ENCODE measurements around the gene PAOX.
"Not testable (repeated sequence)": the region's sequence is repeated elsewhere in the genome, so short reads cannot be mapped to it uniquely, and the experiment has no call there.

The PAOX gene

DNA sequence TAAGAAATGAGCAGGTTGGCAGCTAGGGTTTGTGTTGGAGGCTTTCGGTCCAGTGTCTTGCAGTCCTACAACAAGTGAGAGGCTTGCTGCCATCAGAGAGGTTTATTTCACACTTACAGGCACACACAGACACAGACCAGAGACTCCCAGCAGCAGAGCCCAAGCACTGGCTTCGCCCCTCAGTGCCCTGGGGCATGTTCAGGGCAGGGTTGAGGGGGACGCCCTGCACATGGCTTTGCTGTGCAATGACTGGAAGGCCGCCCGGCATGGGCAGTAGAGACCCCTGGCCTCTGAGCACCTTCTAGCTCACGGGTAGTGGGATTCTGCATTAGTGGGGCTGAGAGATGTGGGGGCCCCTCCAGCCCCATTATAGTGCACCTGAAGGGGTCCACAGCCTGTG, 41.5 kb downstream of the PAOX start:
- no peaks in the 10 kb centered on the region for H3K4me1 ChIP-seq (ENCODE audit: insufficient read depth, low read length)
- no peaks in the 10 kb centered on the region for H3K9me3 ChIP-seq (ENCODE audit: low read length)
- H3K9ac ChIP-seq (ENCODE audit: low read length), result no peak overlapping the region
- H3K4me3 ChIP-seq (ENCODE audit: low read depth in 1 of 2, low read length in 2 of 2), result no peak overlapping the region
- peaks cover 13% of the 10 kb centered on the region for H3K36me3 ChIP-seq (ENCODE audit: insufficient read depth, low read length)
- H3K27ac ChIP-seq (ENCODE audit: low read depth, low read length), result no peak overlapping the region
- H3K27me3 ChIP-seq (ENCODE audit: control insufficient read depth in 1 of 2, insufficient read depth in 2 of 2, low read length in 2 of 2), result peaks cover 0 to 8% of the 10 kb centered on the region in 2 donors

DNA sequence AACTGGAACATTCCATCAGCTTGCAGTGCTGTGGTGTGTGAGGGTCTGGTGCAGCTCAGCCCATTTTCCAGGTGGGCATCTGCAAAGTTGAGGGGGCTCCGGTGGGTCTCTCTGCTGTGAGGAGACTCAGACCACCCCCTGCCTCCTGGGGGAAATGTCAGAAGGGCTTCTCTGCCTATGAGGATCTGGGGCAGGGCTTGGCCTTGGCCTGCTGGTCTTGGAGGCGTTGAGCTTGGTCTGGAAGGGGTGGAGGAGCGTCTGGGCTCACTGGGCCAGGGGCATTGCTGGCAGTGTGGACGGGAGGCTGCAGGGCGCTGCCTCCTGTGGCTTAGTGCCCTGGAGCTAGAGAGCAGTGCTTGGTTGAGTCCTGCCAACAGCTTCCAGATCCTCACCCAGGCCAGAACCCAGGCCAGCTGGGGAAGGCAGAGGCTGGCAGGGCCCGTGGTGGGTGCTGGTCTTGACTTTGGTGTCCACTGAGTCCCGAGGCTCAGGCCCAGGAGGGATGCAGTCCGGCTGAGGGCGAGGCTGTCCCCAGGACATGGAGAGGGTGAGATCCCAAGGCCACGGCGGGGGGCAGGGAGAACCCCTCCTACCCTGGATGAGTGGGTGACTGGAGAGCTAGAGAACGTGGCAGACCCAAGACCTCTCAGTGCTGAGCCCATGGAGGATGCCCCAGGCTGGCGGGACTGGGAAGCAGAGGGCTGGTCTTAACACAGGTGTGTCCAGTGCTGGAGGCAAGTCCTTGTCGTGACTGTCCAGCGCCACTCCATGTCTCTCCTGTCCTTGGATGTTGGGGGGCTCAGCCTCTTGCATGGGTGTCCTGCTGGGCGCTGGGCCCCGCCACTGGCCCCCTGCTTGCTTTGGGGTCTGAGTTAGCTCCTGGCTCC, 42.5 kb downstream of the PAOX start:
- H3K9me3 ChIP-seq (ENCODE audit: low read length), result no peaks in the 10 kb centered on the region
- H3K27ac ChIP-seq (ENCODE audit: low read depth, low read length), result no peak overlapping the region
- H3K4me3 ChIP-seq (ENCODE audit: low read depth in 1 of 2, low read length in 2 of 2), result no peak overlapping the region
- peaks cover 13% of the 10 kb centered on the region for H3K36me3 ChIP-seq (ENCODE audit: insufficient read depth, low read length)
- peaks cover 0 to 8% of the 10 kb centered on the region in 2 donors for H3K27me3 ChIP-seq (ENCODE audit: control insufficient read depth in 1 of 2, insufficient read depth in 2 of 2, low read length in 2 of 2)
- H3K9ac ChIP-seq (ENCODE audit: low read length), result no peak overlapping the region
- no peaks in the 10 kb centered on the region for H3K4me1 ChIP-seq (ENCODE audit: insufficient read depth, low read length)

DNA sequence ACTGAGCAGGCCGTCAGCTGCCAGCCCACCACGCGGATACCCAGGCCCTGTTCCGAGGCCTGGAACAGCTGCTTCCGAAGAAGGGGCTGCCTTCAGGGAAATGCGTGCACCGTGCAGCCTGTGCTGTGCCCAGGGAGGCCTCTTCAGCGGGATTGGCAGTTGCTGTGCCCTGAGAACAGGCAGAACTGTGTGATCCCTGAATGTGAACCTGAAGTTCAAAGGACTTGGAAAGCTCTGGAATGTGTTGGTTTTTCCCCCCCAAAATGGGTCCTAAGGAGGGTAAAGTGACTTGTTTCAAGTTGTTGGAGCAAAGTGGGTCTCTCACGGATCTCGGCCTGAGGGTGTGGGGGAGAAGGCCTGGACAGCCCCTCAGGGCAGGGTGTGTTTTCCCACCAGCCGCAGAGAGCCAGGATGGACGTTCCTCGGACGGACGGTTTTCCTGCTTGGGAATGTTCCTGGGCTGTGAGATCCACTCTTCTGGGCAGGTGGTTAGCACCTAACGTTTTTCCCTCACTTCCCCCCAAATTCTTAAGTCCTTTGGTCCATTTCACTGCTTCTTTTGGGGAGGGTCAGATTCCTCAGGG, 43.3 kb downstream of the PAOX start:
- H3K9ac ChIP-seq (ENCODE audit: low read length), result no peak overlapping the region
- peaks cover 13% of the 10 kb centered on the region for H3K36me3 ChIP-seq (ENCODE audit: insufficient read depth, low read length)
- no peaks in the 10 kb centered on the region for H3K9me3 ChIP-seq (ENCODE audit: low read length)
- peaks cover 0 to 8% of the 10 kb centered on the region in 2 donors for H3K27me3 ChIP-seq (ENCODE audit: control insufficient read depth in 1 of 2, insufficient read depth in 2 of 2, low read length in 2 of 2)
- no peak overlapping the region for H3K4me3 ChIP-seq (ENCODE audit: low read depth in 1 of 2, low read length in 2 of 2)
- no peak overlapping the region for H3K27ac ChIP-seq (ENCODE audit: low read depth, low read length)
- H3K4me1 ChIP-seq (ENCODE audit: insufficient read depth, low read length), result no peaks in the 10 kb centered on the region

DNA sequence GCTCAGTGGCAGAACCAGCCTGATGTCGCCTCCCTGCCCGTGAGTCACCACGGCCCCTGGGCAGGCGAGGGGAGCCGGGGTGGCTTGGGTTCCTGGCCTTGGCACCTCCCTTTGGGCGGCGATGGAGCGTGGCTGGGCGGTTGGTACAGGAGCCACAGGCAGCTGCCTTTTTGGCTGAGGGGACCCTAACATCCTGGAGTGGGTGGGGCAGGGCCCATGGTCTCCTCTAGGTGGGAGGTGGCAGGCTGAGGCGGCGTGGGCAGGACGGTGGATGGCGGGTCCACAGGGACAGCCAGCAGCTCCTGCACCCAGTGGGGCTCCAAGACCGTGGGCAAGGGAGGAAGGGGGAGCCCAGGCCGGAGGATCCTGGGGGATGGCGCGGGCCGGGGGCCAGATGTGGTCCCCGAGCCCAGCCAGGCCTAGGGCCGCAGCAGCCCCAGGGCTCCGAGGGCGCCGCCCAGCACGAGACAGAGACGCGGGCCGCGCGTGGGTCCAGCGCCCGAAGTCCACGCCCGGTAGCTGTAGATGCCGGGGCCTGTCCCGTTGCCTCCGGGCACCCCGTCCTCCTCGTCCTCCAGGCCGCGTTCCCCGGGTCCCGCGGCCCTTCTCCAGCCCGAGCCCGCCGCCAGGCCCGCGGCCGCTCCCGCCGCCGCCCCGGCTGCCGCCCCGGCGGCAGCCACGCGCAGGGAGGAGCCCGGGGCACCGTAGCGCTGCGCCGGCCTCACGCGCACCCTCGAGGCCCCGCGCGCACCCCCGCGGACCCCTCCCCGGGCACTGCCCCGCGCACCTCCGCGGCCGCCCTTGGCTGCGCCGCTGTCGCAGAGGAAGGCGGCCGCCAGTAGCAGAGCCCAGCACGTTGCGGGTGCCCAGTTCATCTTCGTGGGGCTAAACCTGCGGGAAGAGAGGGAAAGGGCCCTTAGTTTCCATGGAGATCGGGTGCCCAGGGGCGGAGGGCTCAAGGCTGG, 44.0 kb downstream of the PAOX start:
- Histone ChIP-seq H3K4me3 (ENCODE audit: low read depth in 1 of 2, low read length in 2 of 2) (no peak overlapping the region), H3K27ac (ENCODE audit: low read depth, low read length) (no peak overlapping the region), H3K4me1 (ENCODE audit: insufficient read depth, low read length) (no peaks in the 10 kb centered on the region), H3K9ac (ENCODE audit: low read length) (no peak overlapping the region), H3K27me3 (ENCODE audit: control insufficient read depth in 1 of 2, insufficient read depth in 2 of 2, low read length in 2 of 2) (peaks cover 0 to 8% of the 10 kb centered on the region in 2 donors), H3K36me3 (ENCODE audit: insufficient read depth, low read length) (peaks cover 13% of the 10 kb centered on the region), H3K9me3 (ENCODE audit: low read length) (no peaks in the 10 kb centered on the region)

DNA sequence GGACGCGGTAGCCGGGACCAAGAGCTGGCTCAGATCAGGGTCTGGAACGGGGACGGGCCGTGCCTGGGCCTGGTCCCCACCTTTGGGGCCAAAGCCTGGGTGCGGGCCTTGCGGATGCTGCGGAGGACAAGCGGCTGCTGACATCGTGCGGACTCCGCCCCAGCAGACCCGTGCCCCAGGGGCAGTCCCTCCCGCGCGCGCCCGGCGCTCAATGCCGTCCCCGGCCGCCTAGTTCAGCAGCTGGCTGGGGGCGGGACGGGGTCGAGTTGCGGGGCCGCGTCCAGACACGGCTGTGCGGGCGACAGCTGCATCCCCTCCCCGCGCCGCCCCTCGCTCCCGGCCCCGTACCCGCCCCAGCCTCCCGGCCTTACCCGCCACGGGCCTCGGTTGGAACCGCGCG, 45.0 kb downstream of the PAOX start:
- H3K27ac ChIP-seq (ENCODE audit: low read depth, low read length); H3K27me3 ChIP-seq (ENCODE audit: control insufficient read depth in 1 of 2, insufficient read depth in 2 of 2, low read length in 2 of 2); H3K4me1 ChIP-seq (ENCODE audit: insufficient read depth, low read length); H3K9me3 ChIP-seq (ENCODE audit: low read length); H3K4me3 ChIP-seq (ENCODE audit: low read depth in 1 of 2, low read length in 2 of 2); H3K9ac ChIP-seq (ENCODE audit: low read length): not testable (repeated sequence)
- H3K36me3 ChIP-seq (ENCODE audit: insufficient read depth, low read length), result peaks cover 13% of the 10 kb centered on the region

DNA sequence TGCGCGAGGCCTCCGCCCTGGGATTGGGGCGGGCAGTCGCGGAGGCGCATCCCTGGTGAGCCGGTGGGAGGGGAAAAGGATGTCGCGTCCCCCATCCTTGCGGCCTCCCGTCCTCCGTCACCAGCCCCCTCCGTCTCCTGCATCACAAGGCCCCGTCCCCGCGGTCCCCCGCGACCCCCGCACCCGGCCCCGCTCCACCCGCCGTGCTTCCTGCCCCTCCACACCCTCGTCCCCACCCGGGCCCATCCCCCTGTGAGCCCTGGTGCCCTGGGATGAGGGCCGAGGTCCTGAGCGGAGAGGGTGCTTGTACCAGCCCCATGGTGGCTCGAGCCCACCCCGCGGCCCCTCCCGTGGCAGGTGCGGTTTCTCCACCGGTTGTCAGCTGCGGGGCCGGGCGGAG, 45.5 kb downstream of the PAOX start, which contains the start of gene SPRN:
TSS of gene SPRN (minus strand) at position 25 of the 400 bp plus-strand sequence. CDS start 944 bp downstream, outside the sequence.
- H3K36me3 ChIP-seq (ENCODE audit: insufficient read depth, low read length), result peaks cover 13% of the 10 kb centered on the region
- H3K9me3 ChIP-seq (ENCODE audit: low read length); H3K27me3 ChIP-seq (ENCODE audit: control insufficient read depth in 1 of 2, insufficient read depth in 2 of 2, low read length in 2 of 2); H3K4me3 ChIP-seq (ENCODE audit: low read depth in 1 of 2, low read length in 2 of 2); H3K9ac ChIP-seq (ENCODE audit: low read length); H3K27ac ChIP-seq (ENCODE audit: low read depth, low read length); H3K4me1 ChIP-seq (ENCODE audit: insufficient read depth, low read length): not testable (repeated sequence)

DNA sequence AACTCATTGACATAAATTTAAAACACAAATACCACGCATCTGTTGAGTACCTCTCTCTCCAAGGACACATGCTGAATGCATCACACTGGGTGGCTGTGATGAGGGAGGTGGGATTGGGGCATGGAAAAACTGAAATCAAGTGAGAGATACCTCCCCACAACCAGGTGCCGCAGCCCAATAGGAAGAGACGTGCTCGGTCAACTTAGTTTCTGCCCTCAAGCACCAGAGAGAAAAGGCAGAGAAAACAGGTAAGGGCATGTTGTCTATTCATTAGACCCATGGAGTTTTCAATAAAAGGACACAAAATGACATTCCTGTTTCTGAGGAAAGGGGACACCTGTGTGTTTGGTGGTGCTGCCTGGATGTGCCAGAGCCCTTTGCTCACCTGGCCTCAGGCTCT, 50.5 kb downstream of the PAOX start:
- H3K4me1 ChIP-seq (ENCODE audit: insufficient read depth, low read length); H3K27me3 ChIP-seq (ENCODE audit: control insufficient read depth in 1 of 2, insufficient read depth in 2 of 2, low read length in 2 of 2); H3K9me3 ChIP-seq (ENCODE audit: low read length); H3K9ac ChIP-seq (ENCODE audit: low read length); H3K27ac ChIP-seq (ENCODE audit: low read depth, low read length); H3K36me3 ChIP-seq (ENCODE audit: insufficient read depth, low read length); H3K4me3 ChIP-seq (ENCODE audit: low read depth in 1 of 2, low read length in 2 of 2): not testable (repeated sequence)

DNA sequence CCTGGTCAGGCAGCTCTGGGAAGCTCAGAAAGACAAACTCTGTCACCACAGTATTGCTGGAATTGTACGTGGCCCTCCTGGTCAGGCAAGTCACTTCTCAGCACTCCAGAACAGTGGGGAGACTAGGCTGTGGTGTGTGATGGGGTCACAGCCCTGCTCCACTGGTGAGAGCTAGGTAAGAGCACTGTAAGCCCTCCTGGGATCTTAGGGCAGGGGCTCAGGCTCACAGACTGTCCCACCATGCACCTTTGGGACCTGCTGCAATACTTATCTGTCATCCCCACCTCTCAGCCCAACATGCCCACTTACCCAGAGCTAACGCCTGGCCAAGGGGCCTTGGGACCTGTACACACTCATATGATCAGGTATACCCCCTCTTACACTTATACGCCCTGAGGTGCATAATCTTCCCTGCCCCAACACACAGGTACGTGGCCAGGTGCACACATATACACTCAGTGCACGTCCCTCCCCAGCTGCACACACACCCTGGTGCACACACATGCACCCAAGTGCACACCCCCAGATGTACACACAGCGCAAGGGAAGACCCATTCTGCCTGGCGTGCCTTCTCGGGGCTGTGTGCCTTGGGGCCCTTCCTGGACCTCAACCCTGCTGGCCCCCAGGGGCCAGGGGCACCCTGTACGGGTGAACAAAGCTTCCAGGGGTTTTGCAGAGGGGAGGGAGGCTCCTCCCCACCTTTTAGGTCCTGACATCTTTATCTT, 53.0 kb downstream of the PAOX start:
- not testable (repeated sequence) for H3K36me3 ChIP-seq (ENCODE audit: insufficient read depth, low read length); H3K4me1 ChIP-seq (ENCODE audit: insufficient read depth, low read length); H3K9me3 ChIP-seq (ENCODE audit: low read length); H3K27me3 ChIP-seq (ENCODE audit: control insufficient read depth in 1 of 2, insufficient read depth in 2 of 2, low read length in 2 of 2); H3K4me3 ChIP-seq (ENCODE audit: low read depth in 1 of 2, low read length in 2 of 2); H3K27ac ChIP-seq (ENCODE audit: low read depth, low read length); H3K9ac ChIP-seq (ENCODE audit: low read length)

DNA sequence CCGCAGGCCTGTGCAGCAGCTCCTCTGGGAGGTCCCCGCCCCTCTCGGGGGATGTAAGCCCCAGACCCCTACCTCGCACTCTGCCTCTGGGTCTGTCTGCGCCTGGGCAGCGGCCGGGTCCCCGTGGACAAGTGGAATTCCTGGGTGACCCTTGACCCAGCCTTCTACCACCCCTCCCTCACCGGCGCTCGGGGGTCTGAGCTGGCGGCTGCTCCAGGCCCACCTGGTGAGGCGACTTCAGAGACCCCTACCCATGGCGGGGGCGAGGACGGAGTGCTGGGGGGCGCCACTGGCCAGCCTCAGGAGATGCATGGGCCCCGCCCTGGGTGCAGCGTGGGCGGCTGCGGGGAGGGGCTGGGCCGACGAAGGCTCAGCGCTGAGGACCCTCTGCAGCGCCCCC, 53.7 kb downstream of the PAOX start:
- H3K36me3 ChIP-seq (ENCODE audit: insufficient read depth, low read length); H3K27ac ChIP-seq (ENCODE audit: low read depth, low read length); H3K9me3 ChIP-seq (ENCODE audit: low read length); H3K4me1 ChIP-seq (ENCODE audit: insufficient read depth, low read length); H3K4me3 ChIP-seq (ENCODE audit: low read depth in 1 of 2, low read length in 2 of 2); H3K27me3 ChIP-seq (ENCODE audit: control insufficient read depth in 1 of 2, insufficient read depth in 2 of 2, low read length in 2 of 2); H3K9ac ChIP-seq (ENCODE audit: low read length): not testable (repeated sequence)

DNA sequence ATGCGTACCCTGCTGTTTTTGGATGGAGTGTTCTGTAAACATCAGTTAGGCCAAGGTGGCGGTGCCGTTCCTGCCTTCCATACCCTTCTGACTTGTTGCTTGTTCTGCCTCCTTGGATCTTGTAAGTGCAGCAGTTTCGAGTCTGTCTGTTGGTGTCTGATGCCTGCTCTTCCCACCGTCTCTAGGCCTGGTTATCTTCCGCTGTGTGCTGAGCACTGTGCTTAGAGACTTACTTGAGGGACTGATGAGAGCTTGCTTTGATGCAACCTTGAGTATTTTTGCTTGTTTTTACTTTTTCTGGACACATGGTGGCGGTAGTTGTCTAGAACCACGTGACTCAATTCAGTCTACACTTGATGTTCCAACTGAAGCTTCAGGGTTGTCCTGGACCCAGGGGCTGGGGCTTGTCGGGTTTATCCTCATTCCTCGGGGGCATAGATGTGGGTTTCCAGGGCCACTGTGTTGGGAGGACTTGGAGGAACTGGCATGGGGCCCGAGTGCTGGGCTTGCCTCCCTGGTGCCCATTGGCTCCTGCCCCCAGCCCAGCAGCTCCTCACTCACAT, 59.7 kb downstream of the PAOX start:
- no peaks in the 10 kb centered on the region for H3K4me1 ChIP-seq (ENCODE audit: insufficient read depth, low read length)
- no peaks in the 10 kb centered on the region for H3K36me3 ChIP-seq (ENCODE audit: insufficient read depth, low read length)

More for the DNA sequence above, 59.7 kb downstream of the PAOX start:
- no peaks in the 10 kb centered on the region for H3K27me3 ChIP-seq (ENCODE audit: control insufficient read depth in 1 of 2, insufficient read depth in 2 of 2, low read length in 2 of 2)
- no peaks in the 10 kb centered on the region for H3K9me3 ChIP-seq (ENCODE audit: low read length)
- H3K27ac ChIP-seq (ENCODE audit: low read depth, low read length), result no peak overlapping the region
- H3K9ac ChIP-seq (ENCODE audit: low read length), result no peak overlapping the region
- H3K4me3 ChIP-seq (ENCODE audit: low read depth in 1 of 2, low read length in 2 of 2), result no peak overlapping the region

All from muscle layer of colon (tissue), 2 donors.